Endothelial cell of umbilical vein (primary cell): ENCODE data around the gene PGAP6. TPM values are rescaled to one million over a fixed set of nuclear protein-coding genes. Genes with fewer than 3 reads are reported as not detected.

Source experiments
- BruUV-seq: library from RNA; stranded (reverse); fragments of 400-500 nt; replicated peaks from 2 replicates; lab custom pipeline; 2021; lab: Mats Ljungman, UMichigan
- CTCF ChIA-PET: fragments of 300-600, 350-600 bp; sonication (Branson Sonifier 250); formaldehyde crosslinking; loops from one replicate; lab custom pipeline; 2021; ENCODE audit warnings: antibody characterized with exemption, inconsistent platforms; lab: Charles Lee
- POLR2A ChIA-PET: fragments of 300-600, 350-600 bp; sonication (Branson Sonifier 250); formaldehyde crosslinking; loops from one replicate; lab custom pipeline; 2021; ENCODE audit warnings: antibody characterized with exemption, inconsistent platforms; lab: Charles Lee
- DNase-seq: peaks from one replicate; pipeline ENCODE4 v3.0.0-alpha.2; 2011; ENCODE audit warnings: low read depth, low spot score
- FAIRE-seq: peaks from 2 replicates; lab custom pipeline; 2011; peaks lifted over from hg19 to GRCh38; lab: Jason Lieb, UNC
- H2AFZ ChIP-seq: 2 replicates; pipeline ENCODE4 v1.6.0; 2012; ENCODE audit warnings: low read depth, low read length, control low read depth, inconsistent platforms
- H3K27ac ChIP-seq: 2 replicates; pipeline ENCODE4 v1.5.1; 2011; ENCODE audit warnings: low read depth, mild to moderate bottlenecking, control low read depth, low read length, moderate library complexity; ENCODE audit not compliant: insufficient read depth
- H3K27me3 ChIP-seq, 2 experiments: 2 replicates each; pipeline versions ENCODE4 v1.6.0 to v1.6.1; 2011; ENCODE audit warnings: low read length in 2 of 2, mixed read lengths in 1 of 2; ENCODE audit not compliant: control insufficient read depth in 2 of 2, insufficient read depth in 2 of 2
- H3K36me3 ChIP-seq, 2 experiments: 2 replicates in 1 of 2; 3 replicates in 1 of 2; pipeline ENCODE4 v1.5.1; 2011; ENCODE audit warnings: low read length in 2 of 2, mild to moderate bottlenecking in 1 of 2, moderate library complexity in 1 of 2; ENCODE audit not compliant: control insufficient read depth in 2 of 2, insufficient read depth in 2 of 2; ENCODE audit errors: extremely low read depth in 1 of 2
- H3K4me1 ChIP-seq: 3 replicates; pipeline ENCODE4 v1.5.1; 2011; ENCODE audit warnings: mild to moderate bottlenecking, low read length; ENCODE audit not compliant: control insufficient read depth, insufficient read depth; ENCODE audit errors: extremely low read depth
- H3K4me2 ChIP-seq: 2 replicates; pipeline ENCODE4 v1.6.1; 2011; ENCODE audit warnings: low read length, control low read depth, mixed read lengths; ENCODE audit not compliant: insufficient read depth
- H3K4me3 ChIP-seq, 3 experiments: fragments of 200-600 bp in 1 of 3; sonication (generic), shearing (Covaris generic) in 1 of 3; replicated peaks in 1 of 3; 2 replicates each; pipeline ENCODE4 v1.5.1; 2011 to 2016; ENCODE audit warnings: control low read depth in 3 of 3, low read length in 3 of 3, mild to moderate bottlenecking in 2 of 3, inconsistent platforms in 1 of 3, low read depth in 1 of 3, moderate library complexity in 1 of 3; ENCODE audit not compliant: insufficient read depth in 1 of 3
- H3K79me2 ChIP-seq: 2 replicates; pipeline ENCODE4 v1.6.0; 2012; ENCODE audit warnings: low read length, inconsistent platforms; ENCODE audit not compliant: control insufficient read depth, insufficient read depth
- H3K9ac ChIP-seq: replicated peaks from 2 replicates; pipeline ENCODE3; 2011; ENCODE audit warnings: low read length, control low read depth; ENCODE audit not compliant: insufficient read depth; ENCODE audit errors: extremely low read depth
- H3K9me1 ChIP-seq: replicated peaks from 3 replicates; pipeline ENCODE4 v1.6.0; 2011; ENCODE audit warnings: mild to moderate bottlenecking, low read length; ENCODE audit not compliant: control insufficient read depth, insufficient read depth; ENCODE audit errors: extremely low read depth
- H3K9me3 ChIP-seq: replicated peaks from 2 replicates; pipeline ENCODE4 v1.5.1; 2012; ENCODE audit warnings: low read length, inconsistent platforms; ENCODE audit not compliant: control insufficient read depth, insufficient read depth
- H4K20me1 ChIP-seq: replicated peaks from 2 replicates; pipeline ENCODE3; 2011; ENCODE audit warnings: mild to moderate bottlenecking, low read length; ENCODE audit not compliant: control insufficient read depth, insufficient read depth; ENCODE audit errors: extremely low read depth
- CTCF ChIP-seq, 2 donors: IDR thresholded peaks; 1 replicate in 1 of 2; 2 replicates in 1 of 2; pipeline ENCODE4 v1.5.1; 2011; ENCODE audit warnings: low read length in 2 of 2, mild to moderate bottlenecking in 2 of 2, moderate library complexity in 2 of 2, control low read depth in 1 of 2, inconsistent platforms in 1 of 2, low read depth in 1 of 2; ENCODE audit not compliant: insufficient read depth in 1 of 2; ENCODE audit errors: extremely low read depth in 1 of 2
- EZH2 ChIP-seq: IDR thresholded peaks from 2 replicates; pipeline ENCODE4 v1.6.1; 2012; ENCODE audit warnings: borderline replicate concordance, low read depth, mild to moderate bottlenecking, moderate library complexity, low read length, inconsistent platforms; ENCODE audit not compliant: severe bottlenecking
- FOS ChIP-seq: IDR thresholded peaks from 2 replicates; pipeline ENCODE4 v1.6.1; 2011; ENCODE audit warnings: mild to moderate bottlenecking, low read length, moderate library complexity, borderline replicate concordance; ENCODE audit not compliant: insufficient read depth
- GATA2 ChIP-seq: IDR thresholded peaks from 2 replicates; pipeline ENCODE4 v1.7.0; 2011; ENCODE audit warnings: low read depth, mild to moderate bottlenecking, moderate library complexity, mixed read lengths, low read length; ENCODE audit not compliant: insufficient read length, insufficient read depth
- JUN ChIP-seq: IDR thresholded peaks from 2 replicates; pipeline ENCODE4 v1.6.1; 2011; ENCODE audit warnings: borderline replicate concordance, low read depth; ENCODE audit not compliant: insufficient read length, insufficient read depth
- MAX ChIP-seq: IDR thresholded peaks from 2 replicates; pipeline ENCODE4 v1.6.1; 2011; ENCODE audit not compliant: insufficient read depth, insufficient read length
- MYC ChIP-seq: IDR thresholded peaks from one replicate; pipeline ENCODE4 v1.6.1; 2011; ENCODE audit warnings: mild to moderate bottlenecking, low read depth, low read length
- POLR2A ChIP-seq: IDR thresholded peaks from 2 replicates; pipeline ENCODE4 v1.6.1; 2012; ENCODE audit warnings: low read depth, mild to moderate bottlenecking, control low read depth, low read length
- POLR2AphosphoS5 ChIP-seq: IDR thresholded peaks from 2 replicates; pipeline ENCODE4 v1.6.1; 2012; ENCODE audit warnings: low read depth, mild to moderate bottlenecking, control low read depth, low read length, moderate library complexity; ENCODE audit not compliant: insufficient read depth
- dilution Hi-C: fragments of 300-500 bp; cut with MboI; formaldehyde crosslinking; loops from one replicate; pipeline ENCODE4 v1.15.0; 2019; ENCODE audit warnings: low sequenced_read_pairs; ENCODE audit not compliant: extremely low pct_ligation_motif_present
- intact Hi-C: fragments of 100-400 bp; cut with micrococcal nuclease; formaldehyde crosslinking; loops from one replicate; pipeline ENCODE4 v1.10.0; 2022
- polyA plus RNA-seq, 4 experiments: library from polyadenylated mRNA; depleted of rRNA in 3 of 4; stranded (reverse) in 3 of 4; unstranded in 1 of 4; fragments of >200 nt; gene quantifications; 2 replicates each; pipeline versions ENCODE4 v1.2.1 to v1.2.3, GENCODE V29; 2011 to 2012; ENCODE audit warnings: missing spikeins in 1 of 4
- total RNA-seq: library from RNA; stranded (reverse); gene quantifications from 2 replicates; pipeline ENCODE4 v1.2.3, GENCODE V29; 2021

The PGAP6 gene
- total and polyA plus RNA-seq, 2 donors (not counting 3 experiments of a cell fraction or from before 2014, with no cell fraction given) = 89.8 to 365 TPM

- no peak for DNase-seq
- H2AFZ ChIP-seq = peak overlapping the region; percentile 50
- no TSS peak for BruUV-seq
- H3K9me3 ChIP-seq = no peaks in the 10 kb centered on the region
- no peak overlapping the region for H3K9ac ChIP-seq
- peaks cover 0 to 7% of the 10 kb centered on the region in 2 experiments for H3K36me3 ChIP-seq
- no peak overlapping the region for H3K27ac ChIP-seq
- no peak overlapping the region for H3K4me3 ChIP-seq
- peak; percentile 4 for FAIRE-seq
- intact Hi-C loops = loop anchor here (1.0 to 2.0 kb wide), 2 partner anchors 12 to 131 kb away; partner anchors contain the start of gene CAPN15
- H3K9me1 ChIP-seq = no peaks in the 10 kb centered on the region
- no peak for TF ChIP-seq MYC
- TF ChIP-seq POLR2AphosphoS5 = no peak
- no peak for TF ChIP-seq EZH2
- TF ChIP-seq FOS = no peak
- no peak for TF ChIP-seq MAX
- TF ChIP-seq JUN = no peak
- CTCF ChIA-PET = interaction anchor here (0.8 to 1.2 kb wide), 3 partner anchors 9 to 101 kb away, joined by 3 to 4 read pairs (median 3); partner anchors contain the start of gene RAB11FIP3
- no peaks in the 10 kb centered on the region for H4K20me1 ChIP-seq
- dilution Hi-C loops = no loop called here
- POLR2A ChIA-PET = interaction anchor here (0.6 kb wide), 1 partner anchor 9 kb away, joined by 3 read pairs; no protein-coding TSS in a partner anchor
- H3K27me3 ChIP-seq = no peaks in the 10 kb centered on the region
- peaks cover 5% of the 10 kb centered on the region for H3K79me2 ChIP-seq
- peaks cover 10% of the 10 kb centered on the region for H3K4me1 ChIP-seq
- peak overlapping the region; percentile 67 for H3K4me2 ChIP-seq
Observed at GRCh38 chr16:396199-396598, 14.4 kb upstream of the PGAP6 start.

GRCh38 chr16:392450-393030 lies 10.8 kb upstream of the PGAP6 start:
- no peak overlapping the region for H3K9ac ChIP-seq
- dilution Hi-C loops = no loop called here
- DNase-seq (no peak), FAIRE-seq (peak; percentile 15)
- ChIA-PET POLR2A (no interaction called here), CTCF (interaction anchor here (0.7 to 2.0 kb wide), 10 partner anchors 8 to 295 kb away, joined by 3 to 26 read pairs (median 4); partner anchors contain the start of gene DECR2)
- no peak overlapping the region for H3K27ac ChIP-seq
- no peaks in the 10 kb centered on the region for H3K9me1 ChIP-seq
- no peak overlapping the region for H2AFZ ChIP-seq
- no peak overlapping the region for H3K4me3 ChIP-seq
- intact Hi-C loops = loop anchor here (1.0 to 5.0 kb wide), 3 partner anchors 103 to 268 kb away; no protein-coding TSS in a partner anchor
- TF ChIP-seq CTCF (IDR thresholded peaks at IDR 0.05; ENCODE audit: extremely low read depth in 1 of 2, insufficient read depth in 1 of 2, low read depth in 1 of 2, low read length in 2 of 2) (no peak), POLR2A (no peak), GATA2 (no peak), JUN (no peak), POLR2AphosphoS5 (no peak), FOS (no peak)
- no peaks in the 10 kb centered on the region for H3K27me3 ChIP-seq
- no peaks in the 10 kb centered on the region for H3K9me3 ChIP-seq
- no TSS peak for BruUV-seq
- H4K20me1 ChIP-seq = no peaks in the 10 kb centered on the region
- H3K4me1 ChIP-seq = peaks cover 3% of the 10 kb centered on the region
- H3K79me2 ChIP-seq = no peaks in the 10 kb centered on the region
- H3K4me2 ChIP-seq = no peak overlapping the region
- H3K36me3 ChIP-seq = no peaks in the 10 kb centered on the region
